Measurements from ENCODE around the gene IL23A. TPM values are rescaled to one million over a fixed set of nuclear protein-coding genes. Genes with fewer than 3 reads are reported as not detected.

IL23A gene
- total RNA-seq, 1 donor from 2014 or later = not detected

- DNase-seq = no peak
- no peak for ATAC-seq
- intact Hi-C loops (cut with micrococcal nuclease) = no loop called here
These were observed 20.3 kb downstream of the IL23A start for GRCh38 chr12:56358836-56359532.

- peak; percentile 99 for ATAC-seq
- intact Hi-C loops (cut with micrococcal nuclease) = no loop called here
These were observed 21.4 kb downstream of the IL23A start, which contains the start of gene STAT2 for GRCh38 chr12:56359851-56360767. TSS of gene STAT2 (minus strand) at chr12:56360107. CDS start at chr12:56356571, 3,536 bp downstream.

DNA sequence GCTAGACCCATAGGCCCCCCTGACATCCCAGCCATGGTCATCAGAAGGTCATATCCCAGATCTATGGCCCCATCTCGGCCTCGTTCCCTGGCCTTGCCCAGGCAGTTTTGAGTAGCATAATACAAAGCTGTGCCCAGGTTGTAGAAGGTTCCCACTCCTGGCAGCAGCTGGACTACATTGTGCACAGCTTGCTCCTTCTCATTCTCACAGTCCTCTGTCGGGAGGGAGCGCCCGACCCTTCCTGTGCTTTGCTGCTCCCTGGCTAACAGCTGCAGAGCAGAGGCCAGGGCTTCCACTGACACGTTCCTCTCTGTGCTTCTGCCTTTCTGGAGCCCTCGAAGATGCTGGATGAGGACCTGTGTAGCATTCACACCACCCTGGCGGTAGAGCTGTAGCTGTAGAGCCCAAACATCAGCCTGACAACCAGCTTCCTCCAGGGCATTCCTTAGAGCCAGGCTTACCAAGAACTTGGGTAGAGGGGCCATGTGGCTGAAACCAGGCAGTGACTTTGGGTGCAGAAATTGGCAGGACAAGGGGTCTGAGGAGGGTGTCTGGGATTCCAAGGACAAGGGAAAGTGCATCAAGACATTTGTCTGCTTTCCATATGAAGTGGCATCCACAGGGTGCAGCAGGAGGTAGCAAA, 22.9 kb downstream of the IL23A start:
- ATAC-seq (no peak), DNase-seq (no peak)
- intact Hi-C loops (cut with micrococcal nuclease) = no loop called here

More at GRCh38 chr12:56359851-56360767, 21.4 kb downstream of the IL23A start, which contains the start of gene STAT2:
- peak; percentile 99 for DNase-seq

GRCh38 chr12:56362130-56363059, 23.7 kb downstream of the IL23A start, which contains the start of gene APOF:
TSS of gene APOF (minus strand) at chr12:56362857. CDS start at chr12:56362745, 112 bp downstream.
- DNase-seq (no peak), ATAC-seq (no peak)
- intact Hi-C loops (cut with micrococcal nuclease) = no loop called here

DNA sequence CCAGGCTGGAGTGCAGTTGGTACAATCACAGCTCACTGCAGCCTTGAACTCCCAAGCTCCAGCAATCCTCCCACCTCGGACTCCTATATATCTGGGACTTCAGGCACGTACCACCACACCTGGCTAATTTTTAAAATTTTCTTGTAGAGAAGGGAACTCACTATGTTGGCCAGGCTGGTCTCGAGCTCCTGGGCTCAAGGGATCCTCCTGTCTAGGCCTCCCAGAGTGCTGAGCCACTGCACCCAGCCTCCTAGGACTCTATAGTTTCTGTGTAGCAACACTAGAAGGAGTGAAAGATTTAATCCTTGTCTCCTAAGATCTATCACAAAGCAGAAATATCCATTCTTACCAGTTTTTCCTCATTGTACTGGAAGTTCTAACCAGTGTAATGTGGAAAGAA, 28.3 kb downstream of the IL23A start:
- intact Hi-C loops (cut with micrococcal nuclease) = no loop called here
- DNase-seq (no peak), ATAC-seq (no peak)

- DNase-seq (no peak), ATAC-seq (no peak)
- intact Hi-C loops (cut with micrococcal nuclease) = no loop called here
These were observed 34.8 kb downstream of the IL23A start for GRCh38 chr12:56373515-56373914.

DNA sequence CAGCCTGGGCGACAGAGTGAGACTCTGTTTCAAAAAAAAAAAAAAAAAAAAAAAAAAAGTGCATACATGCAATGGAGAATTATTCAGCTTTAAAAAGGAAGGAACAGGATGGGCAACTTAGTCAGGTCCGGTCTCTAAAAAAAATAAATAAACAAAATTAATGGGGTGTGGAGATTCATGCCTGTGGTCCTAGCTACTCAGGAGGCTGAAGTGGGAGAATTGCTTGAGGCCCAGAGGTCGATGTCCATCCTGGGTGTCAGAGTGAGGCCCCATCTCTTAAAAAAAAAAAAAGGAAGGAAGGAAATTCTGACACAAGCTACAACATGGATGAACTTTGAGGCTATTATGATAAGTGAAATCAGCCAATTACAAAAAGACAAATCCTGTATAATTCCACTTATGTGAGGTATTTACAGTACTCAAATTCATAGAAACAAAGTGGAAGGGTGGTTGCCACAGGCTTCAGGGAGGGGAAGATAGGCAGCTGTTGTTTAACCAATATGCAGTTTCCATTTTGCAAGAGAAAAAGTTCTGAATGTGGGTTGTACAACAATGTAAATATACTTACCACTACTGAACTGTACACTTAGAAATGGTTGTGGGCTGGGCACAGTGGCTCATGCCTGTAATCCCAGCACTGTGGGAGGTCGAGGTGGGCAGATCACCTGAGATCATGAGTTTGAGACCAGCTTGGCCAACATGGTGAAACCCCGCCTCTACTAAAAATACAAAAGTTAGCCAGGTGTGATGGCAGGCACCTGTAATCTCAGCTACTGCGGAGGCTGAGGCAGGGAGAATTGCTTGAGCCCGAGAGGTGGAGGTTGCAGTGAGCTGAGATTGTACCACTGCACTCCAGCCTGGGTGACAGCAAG, 36.3 kb downstream of the IL23A start:
- intact Hi-C loops (cut with micrococcal nuclease) = no loop called here

GRCh38 chr12:56375598-56376434, 37.1 kb downstream of the IL23A start:
- DNase-seq (no peak), ATAC-seq (no peak)
- intact Hi-C loops (cut with micrococcal nuclease) = no loop called here

More for the DNA sequence above, 36.3 kb downstream of the IL23A start:
- DNase-seq (no peak), ATAC-seq (no peak)

- intact Hi-C loops (cut with micrococcal nuclease) = no loop called here
- ATAC-seq (no peak), DNase-seq (no peak)
These were observed 38.8 kb downstream of the IL23A start for GRCh38 chr12:56377310-56377988.

DNA sequence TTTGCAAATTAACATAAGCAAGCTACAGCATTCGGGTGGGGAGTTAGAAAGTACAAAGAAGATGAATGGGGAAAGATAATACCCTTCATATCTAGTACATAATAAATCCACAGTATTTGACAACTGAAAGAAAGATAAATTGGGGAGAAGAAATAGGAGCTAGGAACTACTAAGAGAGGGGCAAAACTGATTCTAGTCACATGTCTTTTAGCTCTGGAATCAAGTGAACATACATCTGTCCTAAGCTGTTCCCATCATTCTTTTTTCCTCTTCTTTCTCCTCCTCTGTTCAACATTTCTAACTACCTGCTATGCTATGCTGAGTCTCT, 39.3 kb downstream of the IL23A start:
- no peak for ATAC-seq
- no peak for DNase-seq
- intact Hi-C loops (cut with micrococcal nuclease) = no loop called here

DNA sequence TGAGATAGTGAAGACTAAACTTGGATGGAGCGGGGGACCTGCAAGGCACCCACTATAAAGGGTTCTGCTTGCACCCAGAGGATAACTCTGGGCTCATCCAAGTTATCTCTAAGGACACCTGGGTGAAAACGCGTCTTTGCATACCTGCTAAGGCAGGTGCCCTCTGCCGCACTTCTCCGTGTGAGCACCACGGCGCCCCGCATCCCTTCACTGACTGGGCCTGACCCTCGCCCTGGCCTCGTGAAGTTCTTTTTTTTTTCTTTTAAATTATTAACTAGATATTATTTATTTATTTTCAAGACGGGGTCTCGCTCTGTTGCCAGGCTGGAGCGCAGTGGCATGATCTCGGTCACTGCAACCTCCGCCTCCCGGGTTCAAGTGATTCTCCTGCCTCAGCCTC, 43.9 kb downstream of the IL23A start:
- intact Hi-C loops (cut with micrococcal nuclease) = no loop called here
- ATAC-seq (no peak), DNase-seq (no peak)

GRCh38 chr12:56385873-56386272, 47.2 kb downstream of the IL23A start:
- intact Hi-C loops (cut with micrococcal nuclease) = no loop called here
- DNase-seq (no peak), ATAC-seq (no peak)

DNA sequence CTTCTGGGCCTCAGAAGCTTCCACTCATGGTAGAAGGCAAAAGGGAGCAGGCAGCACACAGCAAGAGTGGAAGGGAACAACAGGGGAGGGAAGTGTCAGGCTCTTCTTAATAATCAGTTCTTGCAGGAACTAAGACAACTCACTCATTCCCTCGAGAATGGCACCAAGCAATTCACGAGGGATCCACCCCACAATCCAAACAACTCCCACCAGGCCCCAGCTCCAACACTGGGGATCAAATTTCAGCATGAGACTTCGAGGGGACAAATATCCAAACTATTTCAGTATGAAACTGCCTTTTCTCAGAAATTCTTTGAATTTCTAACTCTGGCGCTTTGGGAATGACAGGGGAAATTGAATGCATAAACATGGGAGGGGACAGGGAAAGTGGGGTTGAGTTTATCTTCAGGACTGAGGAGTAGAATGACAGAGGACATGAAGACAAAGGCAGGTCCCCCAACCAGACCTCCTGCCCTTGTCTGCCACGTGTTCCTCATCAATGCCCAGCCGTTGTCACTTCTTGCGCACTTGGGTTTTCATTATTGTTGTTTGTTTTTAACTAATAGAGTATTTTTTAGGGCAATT, 48.6 kb downstream of the IL23A start:
- DNase-seq = no peak
- intact Hi-C loops (cut with micrococcal nuclease) = no loop called here
- ATAC-seq = no peak

- ATAC-seq = no peak
- no peak for DNase-seq
- intact Hi-C loops (cut with micrococcal nuclease) = no loop called here
These were observed 50.7 kb downstream of the IL23A start for GRCh38 chr12:56389412-56389811.
